GM18861 (cell line): ENCODE measurements around the gene DIRAS1.

Experiments used
- ATAC-seq: cut with Tn5 transposase; IDR thresholded peaks from one replicate; pipeline ENCODE4 v1.9.1; 2021; ENCODE audit not compliant: unreplicated experiment

Gene DIRAS1

GRCh38 chr19:2755811-2756210 is 34.6 kb upstream of the DIRAS1 start:
- ATAC-seq = no peak

- ATAC-seq = no peak
Measured at GRCh38 chr19:2755448-2755705, 34.2 kb upstream of the DIRAS1 start.

DNA sequence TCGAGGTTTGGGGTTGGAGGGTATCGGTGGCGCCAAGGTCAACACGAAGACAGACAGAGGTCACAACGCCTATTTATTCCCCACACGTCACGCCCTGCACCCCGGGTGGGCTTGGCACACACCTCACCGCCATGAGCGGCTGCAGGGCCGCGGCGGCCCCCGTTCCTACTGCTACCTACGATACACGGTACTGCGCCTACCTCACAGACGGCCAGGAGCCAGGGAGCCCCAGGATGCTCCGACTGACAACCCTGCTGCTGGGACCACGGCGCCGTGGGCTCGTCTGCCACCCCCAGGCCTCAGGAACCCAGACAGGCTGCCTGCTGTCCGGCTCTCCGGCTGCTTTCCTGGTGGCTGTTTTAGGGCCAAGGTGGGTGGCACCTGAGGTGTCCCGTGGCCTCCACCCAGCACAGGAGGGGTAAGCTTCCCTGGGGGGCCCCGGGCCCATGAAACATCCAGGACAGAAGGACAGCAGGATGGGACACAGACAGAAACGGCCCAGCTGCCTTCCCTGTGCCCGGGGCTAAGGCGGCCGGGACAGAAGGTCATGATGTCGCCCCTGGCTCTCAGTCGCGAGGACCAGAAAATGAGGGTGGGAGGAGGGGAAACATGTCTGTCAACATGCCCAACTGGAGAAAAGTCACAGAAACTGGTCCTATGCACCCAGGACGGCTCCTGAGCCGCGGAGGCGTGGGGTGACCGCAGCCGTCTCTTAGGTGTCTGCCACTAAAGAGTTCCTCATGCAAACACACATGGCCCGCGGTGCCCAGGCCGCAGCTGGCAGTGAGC is 33.7 kb upstream of the DIRAS1 start:
- ATAC-seq = no peak

GRCh38 chr19:2751438-2751830 is 30.3 kb upstream of the DIRAS1 start:
- no peak for ATAC-seq

GRCh38 chr19:2750808-2751437 is 29.8 kb upstream of the DIRAS1 start:
- ATAC-seq = no peak

DNA sequence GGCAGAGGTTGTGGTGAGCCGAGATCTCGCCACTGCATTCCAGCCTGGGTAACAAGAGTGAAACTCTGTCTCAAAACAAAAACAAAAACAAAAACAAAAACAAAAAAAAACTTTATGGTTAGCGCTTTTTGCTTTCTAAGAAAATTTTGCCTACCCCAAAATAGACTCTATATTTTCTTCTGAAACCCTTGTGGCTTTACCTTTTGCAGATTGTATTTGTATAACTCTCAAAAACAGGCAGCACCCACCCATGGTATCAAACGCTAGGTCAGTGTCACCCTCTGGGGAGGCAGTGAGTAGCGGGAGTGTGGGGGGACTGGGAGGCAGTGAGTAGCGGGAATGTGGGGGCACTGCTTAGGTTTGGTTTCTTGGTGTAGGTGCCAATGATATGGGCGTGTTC is 26.2 kb upstream of the DIRAS1 start:
- no peak for ATAC-seq

DNA sequence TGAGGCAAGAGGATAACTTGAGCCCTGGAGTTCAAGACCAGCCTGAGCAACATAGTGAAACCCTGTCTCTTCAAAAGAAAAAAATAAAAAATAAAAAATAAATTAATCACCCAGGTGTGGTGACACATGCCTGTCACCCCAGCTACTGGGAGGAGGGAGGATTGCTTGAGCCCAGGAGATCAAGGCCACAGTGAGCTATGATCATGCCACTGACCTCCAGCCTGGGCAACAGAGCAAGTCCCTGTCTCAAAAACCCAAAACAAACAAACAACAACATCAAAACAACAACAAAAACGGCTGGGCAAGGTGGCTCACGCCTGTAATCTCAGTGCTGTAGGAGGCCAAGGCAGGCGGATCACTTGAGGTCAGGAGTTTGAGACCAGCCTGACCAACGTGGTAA is 22.9 kb upstream of the DIRAS1 start:
- ATAC-seq = no peak

DNA sequence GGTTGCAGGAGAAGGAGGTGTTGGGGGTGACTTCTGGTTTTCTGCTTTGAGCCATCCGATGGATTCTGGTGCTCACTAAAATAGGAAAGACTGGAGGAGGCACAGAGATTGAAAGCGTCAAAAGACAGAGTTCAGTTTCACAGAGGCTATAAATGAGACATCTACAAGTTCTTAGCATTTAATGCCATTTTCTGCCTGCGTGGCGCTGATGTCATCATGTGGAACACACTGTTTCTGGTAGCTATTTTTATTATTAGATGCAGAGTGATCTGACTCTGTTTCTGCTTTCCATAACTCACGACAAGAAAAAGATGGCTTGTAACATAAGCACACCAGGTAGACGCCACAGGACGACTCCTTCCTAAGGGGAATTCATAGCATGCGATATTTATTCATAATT is 21.9 kb upstream of the DIRAS1 start:
- ATAC-seq = no peak

DNA sequence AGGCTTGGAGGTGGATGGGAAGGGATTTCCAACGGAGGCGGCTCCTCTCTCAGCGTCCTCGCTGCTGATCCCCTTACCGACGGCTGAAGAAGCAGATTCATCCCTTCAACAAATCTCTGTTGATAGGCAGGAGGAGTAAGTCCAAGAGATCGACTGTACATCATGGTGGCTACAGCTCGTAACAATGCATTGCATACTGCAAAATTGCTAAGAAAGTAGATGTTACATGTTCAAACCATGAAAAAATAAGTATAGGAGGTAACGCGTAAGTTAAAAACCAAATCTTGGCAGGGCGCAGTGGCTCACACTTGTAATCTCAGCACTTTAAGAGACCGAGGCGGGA is 19.1 kb upstream of the DIRAS1 start:
- ATAC-seq = no peak

- peak; percentile 90 for ATAC-seq
Measured at GRCh38 chr19:2739602-2740313, 18.6 kb upstream of the DIRAS1 start, which contains the start of gene SLC39A3. SLC39A3 (minus strand) TSS chr19:2740017; CDS start chr19:2737257, 2,760 bp downstream.

- no peak for ATAC-seq
Measured at GRCh38 chr19:2736550-2737190, 15.5 kb upstream of the DIRAS1 start.

DNA sequence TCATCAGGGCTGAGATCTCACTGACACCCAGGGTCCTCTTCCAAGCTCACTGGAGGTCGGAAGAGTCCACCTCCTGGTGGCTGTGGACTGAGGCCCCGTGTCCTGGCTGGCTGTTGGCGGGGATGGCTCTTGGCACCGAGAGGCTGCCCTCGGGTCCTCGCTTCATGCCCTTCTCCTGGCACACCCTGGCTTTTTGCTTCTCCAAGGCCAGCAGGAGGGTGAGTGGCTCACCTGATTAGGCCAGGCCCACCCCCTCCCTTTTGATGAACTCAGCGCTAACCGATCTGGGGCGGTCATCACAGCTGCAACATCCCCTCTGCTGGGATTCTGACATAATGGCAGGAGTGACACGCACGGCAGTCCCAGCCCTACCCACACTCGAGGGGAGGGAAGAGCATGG is 14.2 kb upstream of the DIRAS1 start:
- ATAC-seq = no peak

GRCh38 chr19:2734589-2735288 is 13.6 kb upstream of the DIRAS1 start:
- ATAC-seq = no peak

- no peak for ATAC-seq
Measured at GRCh38 chr19:2733930-2734588, 12.9 kb upstream of the DIRAS1 start.

- no peak for ATAC-seq
Measured at GRCh38 chr19:2732883-2733282, 11.7 kb upstream of the DIRAS1 start.

DNA sequence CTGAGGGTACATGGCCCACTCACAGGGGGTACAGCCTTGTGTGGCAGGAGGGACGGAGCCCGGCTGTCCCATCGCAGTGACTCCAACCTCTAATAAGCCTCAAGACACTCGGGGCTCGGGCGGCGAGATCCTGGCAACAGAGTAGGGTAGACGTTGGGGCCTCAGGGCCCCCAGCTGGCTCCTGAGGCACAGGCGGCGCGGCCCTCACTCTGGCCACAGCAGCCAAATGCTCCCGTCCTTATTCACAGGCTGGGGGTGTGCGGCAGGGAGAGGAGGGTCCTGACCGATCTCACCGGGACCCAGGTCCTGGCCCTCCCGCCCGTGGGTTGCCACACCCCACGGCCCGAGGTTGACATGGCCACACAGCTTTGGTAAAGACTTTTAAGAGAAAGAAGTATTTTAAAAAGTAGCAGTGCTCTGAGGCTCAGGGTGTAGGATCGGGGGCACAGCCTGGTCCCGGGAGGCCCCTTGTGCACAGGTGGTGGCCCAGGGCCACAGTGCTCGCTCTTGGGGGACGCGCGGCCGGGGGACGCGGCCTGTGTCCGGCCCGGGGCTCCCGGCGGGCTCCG is 11.1 kb upstream of the DIRAS1 start:
- no peak for ATAC-seq

DNA sequence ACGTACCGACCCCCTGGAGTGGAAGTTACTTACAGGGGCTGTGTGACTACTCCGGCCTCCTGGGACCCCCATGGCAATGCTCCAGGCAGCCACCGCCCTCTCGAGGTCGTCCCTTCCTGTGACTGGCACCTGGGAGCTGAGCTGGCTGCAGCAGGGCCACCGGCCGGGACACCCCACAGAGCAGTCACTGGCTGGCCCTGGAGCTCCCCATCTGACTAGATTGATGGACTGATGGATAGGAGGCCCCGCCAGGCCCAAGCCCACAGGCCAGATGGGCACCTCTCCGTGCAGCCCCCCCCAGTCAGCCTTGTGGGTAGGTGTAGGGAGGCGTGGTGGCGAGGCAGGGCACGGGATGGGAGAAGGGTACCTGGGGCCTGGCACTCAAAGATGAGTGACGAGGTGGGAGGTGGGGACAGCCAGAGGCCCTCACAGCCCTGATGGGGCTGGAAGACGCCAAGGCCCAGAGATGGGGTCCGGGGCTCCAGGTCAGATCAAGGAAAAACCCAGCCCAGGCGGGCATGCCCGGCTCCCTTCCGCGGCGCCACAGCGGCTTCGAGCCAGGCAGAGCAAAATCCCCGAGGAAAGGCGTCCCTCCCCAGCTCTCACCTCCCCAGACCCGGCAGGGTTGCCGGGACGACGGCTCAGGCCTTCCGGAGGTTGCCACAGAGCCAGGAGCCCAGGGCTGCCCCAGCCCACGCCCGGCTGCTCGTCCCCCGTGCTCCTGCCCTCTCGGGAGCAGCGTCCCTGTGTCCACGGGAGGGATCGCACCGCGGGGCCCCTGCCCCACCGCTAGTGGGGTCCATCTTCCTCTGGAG is 10.2 kb upstream of the DIRAS1 start:
- no peak for ATAC-seq

DNA sequence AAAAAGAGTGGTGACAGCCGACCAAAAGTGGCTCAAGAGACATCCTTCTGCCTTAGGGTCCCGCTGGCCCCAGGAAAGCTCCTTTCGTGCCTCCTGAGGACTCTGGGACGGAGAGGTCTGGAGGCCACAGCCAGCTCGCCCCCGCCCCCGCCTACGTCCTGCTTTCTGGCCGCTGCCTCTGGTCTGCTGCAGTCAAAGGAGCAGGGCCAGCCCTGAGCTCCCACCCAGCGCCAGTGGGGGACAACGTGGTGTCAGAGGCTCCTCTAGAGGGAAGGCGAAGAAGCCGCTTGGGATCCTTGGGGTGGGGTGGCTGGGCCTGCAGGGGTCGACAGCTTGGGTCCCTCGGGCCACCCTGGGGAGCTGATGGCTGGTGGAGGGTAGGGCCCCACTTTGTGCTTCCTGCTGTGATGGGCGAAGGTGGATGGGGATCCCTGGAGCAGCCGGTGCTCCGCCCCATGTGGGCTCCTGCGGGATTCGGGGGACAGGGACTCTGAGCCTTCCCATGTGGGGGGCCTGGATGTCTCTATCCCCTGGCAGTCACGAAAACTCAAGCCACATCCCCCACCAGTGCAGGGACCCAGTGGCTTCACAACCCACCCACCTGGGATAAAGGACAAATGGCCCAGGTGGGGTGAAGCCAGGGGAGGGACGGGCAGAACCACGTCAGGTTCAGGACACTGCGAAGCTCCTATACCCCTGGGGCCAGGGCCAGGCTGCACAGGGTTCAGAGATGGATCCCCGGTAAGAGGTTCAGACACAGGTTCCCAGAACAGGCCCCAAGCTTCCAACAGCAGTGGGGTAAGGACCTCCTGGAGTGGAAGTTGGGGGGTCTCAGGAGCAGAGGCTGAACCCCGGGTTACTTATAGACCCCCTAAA is 9.0 kb upstream of the DIRAS1 start:
- ATAC-seq = no peak
